MM.1S (cell line): Measurements from ENCODE around the gene FEZ2.

ENCODE experiments used
- DNase-seq: peaks from one replicate; pipeline ENCODE4 v3.0.0-alpha.2; 2015
- H2AFZ ChIP-seq: fragments of 300-600 bp; sonication (generic); 2 replicates; pipeline ENCODE4 v1.6.0; 2016; ENCODE audit warnings: antibody characterized with exemption, low read length
- H3F3A ChIP-seq: fragments of 300-600 bp; sonication (generic); 2 replicates; pipeline ENCODE4 v1.6.1; 2016; ENCODE audit warnings: mild to moderate bottlenecking, antibody characterized with exemption, low read length, moderate library complexity, mixed read lengths; ENCODE audit not compliant: insufficient read depth
- H3K27ac ChIP-seq: fragments of 300-600 bp; sonication (generic); 2 replicates; pipeline ENCODE4 v1.5.1; 2016; ENCODE audit warnings: mild to moderate bottlenecking, low read length
- H3K27me3 ChIP-seq: fragments of 300-600 bp; sonication (generic); replicated peaks from 2 replicates; pipeline ENCODE4 v1.6.0; 2016; ENCODE audit warnings: low read length; ENCODE audit not compliant: insufficient read depth
- H3K36me3 ChIP-seq: fragments of 300-600 bp; sonication (generic); replicated peaks from 2 replicates; pipeline ENCODE4 v1.6.1; 2016; ENCODE audit warnings: mild to moderate bottlenecking, low read length, mixed read lengths; ENCODE audit not compliant: insufficient read depth
- H3K4me1 ChIP-seq: fragments of 300-600 bp; sonication (generic); 2 replicates; pipeline ENCODE4 v1.6.1; 2016; ENCODE audit warnings: low read length, mixed read lengths
- H3K4me2 ChIP-seq: fragments of 300-600 bp; sonication (generic); 2 replicates; pipeline ENCODE4 v1.6.0; 2016; ENCODE audit warnings: low read depth, low read length
- H3K4me3 ChIP-seq: fragments of 300-600 bp; sonication (generic); 2 replicates; pipeline ENCODE4 v1.5.1; 2016; ENCODE audit warnings: low read length, mixed read lengths
- H3K79me2 ChIP-seq: fragments of 300-600 bp; sonication (generic); 2 replicates; pipeline ENCODE4 v1.6.1; 2016; ENCODE audit warnings: mixed run types, low read length, mixed read lengths
- H3K9ac ChIP-seq: fragments of 300-600 bp; sonication (generic); 2 replicates; pipeline ENCODE4 v1.6.1; 2016; ENCODE audit warnings: low read length, mixed read lengths
- H3K9me2 ChIP-seq: fragments of 300-600 bp; sonication (generic); replicated peaks from 2 replicates; pipeline ENCODE4 v1.6.1; 2016; ENCODE audit warnings: mild to moderate bottlenecking, low read length, mixed read lengths; ENCODE audit not compliant: insufficient read depth
- H3K9me3 ChIP-seq: fragments of 300-600 bp; sonication (generic); replicated peaks from 2 replicates; pipeline ENCODE4 v1.6.1; 2016; ENCODE audit warnings: mild to moderate bottlenecking, low read length, mixed read lengths; ENCODE audit not compliant: insufficient read depth
- H4K20me1 ChIP-seq: fragments of 300-600 bp; sonication (generic); 2 replicates; pipeline ENCODE4 v1.6.1; 2016; ENCODE audit warnings: mild to moderate bottlenecking, low read length, moderate library complexity, mixed read lengths; ENCODE audit not compliant: insufficient read depth
- CTCF ChIP-seq: fragments of 300-600 bp; sonication (generic); IDR thresholded peaks from 2 replicates; pipeline ENCODE4 v1.5.1; 2016; ENCODE audit warnings: antibody characterized with exemption, low read length, mixed read lengths
- EZH2 ChIP-seq: fragments of 300-600 bp; sonication (generic); optimal IDR thresholded peaks from 2 replicates; pipeline ENCODE3; 2017; ENCODE audit warnings: low read depth, mild to moderate bottlenecking, antibody characterized with exemption, low read length, mixed read lengths
- EZH2phosphoT487 ChIP-seq: fragments of 300-600 bp; sonication (generic); IDR thresholded peaks from 2 replicates; pipeline ENCODE4 v1.6.1; 2018; ENCODE audit warnings: antibody characterized with exemption, low read length

Gene FEZ2

DNA sequence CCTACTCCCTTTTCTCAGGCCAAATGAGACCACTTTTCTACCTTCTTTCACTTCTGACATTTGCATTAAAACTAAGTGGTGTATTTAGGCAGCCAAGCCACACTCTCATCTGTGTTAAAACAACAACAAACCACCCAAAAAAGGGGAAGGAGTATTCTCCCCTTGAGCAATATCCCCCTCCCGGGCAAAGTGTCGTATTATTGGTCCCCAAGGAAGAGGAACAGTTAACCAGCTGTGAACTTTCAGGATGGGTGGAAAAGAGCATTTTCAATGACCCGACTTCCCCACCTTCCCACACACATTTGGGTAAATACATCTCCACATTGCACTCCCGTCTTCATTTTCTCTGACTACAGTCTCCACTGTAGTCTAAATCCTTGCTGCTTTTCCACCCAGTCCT is 44.3 kb downstream of the FEZ2 start:
- Histone ChIP-seq H3K9me3 (no peaks in the 10 kb centered on the region), H3K4me3 (no peak overlapping the region), H3K9me2 (no peaks in the 10 kb centered on the region), H3F3A (no peaks in the 10 kb centered on the region), H3K4me2 (no peak overlapping the region), H2AFZ (no peak overlapping the region), H3K27me3 (no peaks in the 10 kb centered on the region), H3K36me3 (no peaks in the 10 kb centered on the region), H3K9ac (no peak overlapping the region), H3K79me2 (no peaks in the 10 kb centered on the region), H3K27ac (no peak overlapping the region), H3K4me1 (no peaks in the 10 kb centered on the region), H4K20me1 (no peaks in the 10 kb centered on the region)
- TF ChIP-seq CTCF (no peak), EZH2 (no peak), EZH2phosphoT487 (no peak)
- no peak for DNase-seq

DNA sequence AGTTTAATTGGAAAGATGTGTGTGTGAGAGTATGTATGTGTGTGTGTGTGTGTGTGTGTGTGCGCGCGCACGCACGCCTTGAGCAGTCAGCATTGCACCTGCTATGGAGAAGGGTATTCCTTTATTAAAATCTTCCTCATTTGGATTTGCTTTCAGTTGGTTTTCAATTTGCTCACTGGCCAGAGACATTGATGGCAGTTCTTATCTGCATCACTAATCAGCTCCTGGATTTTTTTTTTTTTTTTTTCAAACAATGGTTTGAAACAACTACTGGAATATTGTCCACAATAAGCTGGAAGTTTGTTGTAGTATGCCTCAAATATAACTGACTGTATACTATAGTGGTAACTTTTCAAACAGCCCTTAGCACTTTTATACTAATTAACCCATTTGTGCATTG is 48.0 kb downstream of the FEZ2 start:
- Histone ChIP-seq H2AFZ (no peak overlapping the region), H3F3A (no peaks in the 10 kb centered on the region), H3K4me1 (no peaks in the 10 kb centered on the region), H3K27ac (no peak overlapping the region), H3K79me2 (no peaks in the 10 kb centered on the region), H3K4me2 (no peak overlapping the region), H4K20me1 (no peaks in the 10 kb centered on the region), H3K4me3 (no peak overlapping the region), H3K9me2 (no peaks in the 10 kb centered on the region), H3K9ac (no peak overlapping the region), H3K27me3 (no peaks in the 10 kb centered on the region), H3K36me3 (no peaks in the 10 kb centered on the region), H3K9me3 (no peaks in the 10 kb centered on the region)
- DNase-seq = no peak
- TF ChIP-seq CTCF (no peak), EZH2phosphoT487 (no peak), EZH2 (no peak)

- H3F3A ChIP-seq = no peaks in the 10 kb centered on the region
- no peaks in the 10 kb centered on the region for H3K9me3 ChIP-seq
- no peaks in the 10 kb centered on the region for H3K79me2 ChIP-seq
- H3K9ac ChIP-seq = no peak overlapping the region
- DNase-seq = no peak
- no peaks in the 10 kb centered on the region for H3K36me3 ChIP-seq
- no peak overlapping the region for H3K4me2 ChIP-seq
- H3K27me3 ChIP-seq = no peaks in the 10 kb centered on the region
- H3K4me3 ChIP-seq = no peak overlapping the region
- no peak overlapping the region for H3K27ac ChIP-seq
- H2AFZ ChIP-seq = no peak overlapping the region
- no peak for TF ChIP-seq EZH2
- no peak for TF ChIP-seq EZH2phosphoT487
- TF ChIP-seq CTCF = no peak
- H3K9me2 ChIP-seq = no peaks in the 10 kb centered on the region
- no peaks in the 10 kb centered on the region for H4K20me1 ChIP-seq
- H3K4me1 ChIP-seq = no peaks in the 10 kb centered on the region
Measured at GRCh38 chr2:36549165-36549574, 48.8 kb downstream of the FEZ2 start.
